Activated CD8-positive, alpha-beta T cell treated with anti-CD3 and anti-CD28 coated beads for 36 hours (primary cell): ENCODE results near the gene AKIRIN2. TPM values are rescaled to one million over a fixed set of nuclear protein-coding genes. Genes with fewer than 3 reads are reported as not detected.

ENCODE experiments used
- ATAC-seq: fragments of 200-7000 bp; cut with Tn5 transposase; one replicate; pipeline ENCODE4 v1.10.0; 2021; ENCODE audit warnings: mild to moderate bottlenecking, moderate library complexity
- CTCF ChIA-PET: fragments of 350-600 bp; sonication (Branson Sonifier 250); formaldehyde crosslinking; loops from one replicate; lab custom pipeline; 2021; ENCODE audit warnings: antibody characterized with exemption; lab: Charles Lee
- POLR2A ChIA-PET: fragments of 350-600 bp; sonication (Branson Sonifier 250); formaldehyde crosslinking; loops from one replicate; lab custom pipeline; 2021; ENCODE audit warnings: antibody characterized with exemption; lab: Charles Lee
- DNase-seq: peaks from one replicate; pipeline ENCODE4 v3.0.0-alpha.2; 2020
- H3K27ac Mint-ChIP-seq: one replicate; pipeline ENCODE4 v1.8.0; 2021; ENCODE audit warnings: mild to moderate bottlenecking, mixed read lengths
- H3K27me3 Mint-ChIP-seq: one replicate; pipeline ENCODE4 v1.8.0; 2021; ENCODE audit warnings: mixed read lengths
- H3K36me3 Mint-ChIP-seq: one replicate; pipeline ENCODE4 v1.8.0; 2021; ENCODE audit warnings: low read depth, mixed read lengths
- H3K4me1 Mint-ChIP-seq: one replicate; pipeline ENCODE4 v1.8.0; 2021; ENCODE audit warnings: low read depth, mixed read lengths
- H3K4me3 Mint-ChIP-seq: one replicate; pipeline ENCODE4 v1.8.0; 2021; ENCODE audit warnings: mild to moderate bottlenecking, moderate library complexity, mixed read lengths
- H3K9me3 Mint-ChIP-seq: one replicate; pipeline ENCODE4 v1.8.0; 2021; ENCODE audit warnings: mixed read lengths
- CTCF ChIP-seq: fragments of 200-600 bp; IDR thresholded peaks from one replicate; pipeline ENCODE4 v1.8.0; 2022; ENCODE audit warnings: antibody characterized with exemption, mild to moderate bottlenecking
- intact Hi-C: fragments of 100-400 bp; cut with micrococcal nuclease; formaldehyde crosslinking; loops from one replicate; pipeline ENCODE4 v1.10.0; 2022
- total RNA-seq, 2 experiments: library from RNA; stranded (reverse); gene quantifications; one replicate each; pipeline ENCODE4 v1.2.3, GENCODE V29; 2021

Gene AKIRIN2
- total RNA-seq, result 10 to 100 TPM; 42.1 to 45.6 TPM

- H3K4me3 Mint-ChIP-seq, result peak within 1 kb of the TSS; percentile 86
- TF ChIP-seq CTCF, result no peak
- H3K27me3 Mint-ChIP-seq, result no peaks in the 10 kb centered on the region
- H3K36me3 Mint-ChIP-seq, result peaks cover 25% of the 10 kb centered on the region
- H3K4me1 Mint-ChIP-seq, result peaks cover 35% of the 10 kb centered on the region
- peak within 1 kb of the TSS; percentile 90 for H3K27ac Mint-ChIP-seq
- H3K9me3 Mint-ChIP-seq, result no peaks in the 10 kb centered on the region
- peak; percentile 79 for ATAC-seq
- POLR2A ChIA-PET, result interaction anchor here (0.5 to 2.5 kb wide), 17 partner anchors 13 to 489 kb away, joined by 3 to 11 read pairs (median 4); partner anchors contain the start of genes ORC3, RARS2 and SLC35A1
- intact Hi-C loops, result no loop called here
- DNase-seq, result peak; percentile 98
- CTCF ChIA-PET, result interaction anchor here (0.6 kb wide), 2 partner anchors 206 to 543 kb away, joined by 3 read pairs; no protein-coding TSS in a partner anchor
These were observed at the start of gene AKIRIN2 for GRCh38 chr6:87701676-87702588. TSS of gene AKIRIN2 (minus strand) at chr6:87702233. CDS start at chr6:87701684, 549 bp downstream.

- Mint-ChIP-seq H3K4me3 (no peak overlapping the region), H3K4me1 (peaks cover 3% of the 10 kb centered on the region), H3K36me3 (no peaks in the 10 kb centered on the region), H3K9me3 (no peaks in the 10 kb centered on the region), H3K27me3 (no peaks in the 10 kb centered on the region), H3K27ac (no peak overlapping the region)
- CTCF ChIA-PET, result no interaction called here
- intact Hi-C loops, result no loop called here
- no peak for TF ChIP-seq CTCF
- POLR2A ChIA-PET, result no interaction called here
- DNase-seq (no peak), ATAC-seq (no peak)
These were observed 45.6 kb upstream of the AKIRIN2 start for GRCh38 chr6:87747646-87748045.

- ATAC-seq (no peak), DNase-seq (no peak)
- no peak for TF ChIP-seq CTCF
- no peaks in the 10 kb centered on the region for H3K36me3 Mint-ChIP-seq
- H3K9me3 Mint-ChIP-seq, result no peaks in the 10 kb centered on the region
- CTCF ChIA-PET, result no interaction called here
- peaks cover 11% of the 10 kb centered on the region for H3K4me1 Mint-ChIP-seq
- POLR2A ChIA-PET, result no interaction called here
- no peak overlapping the region for H3K27ac Mint-ChIP-seq
- H3K4me3 Mint-ChIP-seq, result no peak overlapping the region
- no peaks in the 10 kb centered on the region for H3K27me3 Mint-ChIP-seq
- intact Hi-C loops, result no loop called here
These were observed 44.1 kb upstream of the AKIRIN2 start for GRCh38 chr6:87745966-87746721.

GRCh38 chr6:87743454-87743853 is 41.4 kb upstream of the AKIRIN2 start:
- POLR2A ChIA-PET, result no interaction called here
- Mint-ChIP-seq H3K27ac (no peak overlapping the region), H3K4me1 (peaks cover 17% of the 10 kb centered on the region), H3K4me3 (no peak overlapping the region), H3K36me3 (no peaks in the 10 kb centered on the region), H3K9me3 (no peaks in the 10 kb centered on the region), H3K27me3 (no peaks in the 10 kb centered on the region)
- CTCF ChIA-PET, result no interaction called here
- intact Hi-C loops, result no loop called here
- ATAC-seq (no peak), DNase-seq (no peak)
- no peak for TF ChIP-seq CTCF
